Trophoblast cell (in vitro differentiated cells and primary cell): Measurements from ENCODE around the gene TTC32.
A peak's percentile ranks its signal among the peaks of the same experiment; 100 is the strongest.

Source experiments
- DNase-seq, 2 donors: peaks; one replicate each; pipeline ENCODE4 v3.0.0-alpha.2; 2016
- H2AFZ ChIP-seq: 2 replicates; pipeline ENCODE4 v1.6.1; 2013; ENCODE audit warnings: low read length, moderate library complexity, mild to moderate bottlenecking; ENCODE audit not compliant: insufficient read depth, poor library complexity
- H2AK5ac ChIP-seq: 2 replicates; pipeline ENCODE4 v1.6.1; 2013; ENCODE audit warnings: mild to moderate bottlenecking, low read length
- H2BK120ac ChIP-seq: 2 replicates; pipeline ENCODE4 v1.6.1; 2013; ENCODE audit warnings: low read length, mild to moderate bottlenecking, moderate library complexity; ENCODE audit not compliant: insufficient read depth, poor library complexity
- H2BK12ac ChIP-seq: 2 replicates; pipeline ENCODE4 v1.6.1; 2013; ENCODE audit warnings: mild to moderate bottlenecking, low read length, moderate library complexity
- H2BK5ac ChIP-seq: 2 replicates; pipeline ENCODE4 v1.6.1; 2013; ENCODE audit warnings: low read length, low read depth, moderate library complexity, mild to moderate bottlenecking; ENCODE audit not compliant: poor library complexity
- H3K14ac ChIP-seq: 2 replicates; pipeline ENCODE4 v1.6.1; 2013; ENCODE audit warnings: mild to moderate bottlenecking, low read length
- H3K18ac ChIP-seq: 2 replicates; pipeline ENCODE4 v1.6.1; 2013; ENCODE audit warnings: mild to moderate bottlenecking, low read length
- H3K23ac ChIP-seq: 2 replicates; pipeline ENCODE4 v1.6.1; 2013; ENCODE audit warnings: low read length
- H3K27ac ChIP-seq: 2 replicates; pipeline ENCODE4 v1.5.1; 2013; ENCODE audit warnings: low read depth, mild to moderate bottlenecking, inconsistent platforms, low read length, moderate library complexity
- H3K27me3 ChIP-seq: 2 replicates; pipeline ENCODE4 v1.6.1; 2013; ENCODE audit warnings: inconsistent platforms, mild to moderate bottlenecking, low read length, moderate library complexity; ENCODE audit not compliant: insufficient read depth
- H3K36me3 ChIP-seq, 2 experiments: 1 replicate in 1 of 2; 2 replicates in 1 of 2; pipeline ENCODE4 v1.6.1; 2013; ENCODE audit warnings: low read length in 2 of 2, mild to moderate bottlenecking in 2 of 2, moderate library complexity in 1 of 2; ENCODE audit not compliant: insufficient read depth in 2 of 2, control insufficient read depth in 1 of 2
- H3K4ac ChIP-seq: 2 replicates; pipeline ENCODE4 v1.6.1; 2013; ENCODE audit warnings: low read depth, mild to moderate bottlenecking, low read length, moderate library complexity
- H3K4me1 ChIP-seq, 2 experiments: 1 replicate in 1 of 2; 2 replicates in 1 of 2; pipeline ENCODE4 v1.6.1; 2013; ENCODE audit warnings: low read length in 2 of 2, mild to moderate bottlenecking in 2 of 2, moderate library complexity in 1 of 2; ENCODE audit not compliant: insufficient read depth in 2 of 2, control insufficient read depth in 1 of 2
- H3K4me2 ChIP-seq: 2 replicates; pipeline ENCODE4 v1.6.1; 2013; ENCODE audit warnings: inconsistent platforms, mild to moderate bottlenecking, low read length, moderate library complexity
- H3K4me3 ChIP-seq: 2 replicates; pipeline ENCODE4 v1.5.1; 2013; ENCODE audit warnings: mild to moderate bottlenecking, low read depth, low read length, inconsistent platforms
- H3K79me1 ChIP-seq: one replicate; pipeline ENCODE4 v1.6.1; 2013; ENCODE audit warnings: low read length
- H3K79me2 ChIP-seq: 2 replicates; pipeline ENCODE4 v1.6.1; 2013; ENCODE audit warnings: low read length, mild to moderate bottlenecking; ENCODE audit not compliant: control insufficient read depth, insufficient read depth, poor library complexity
- H3K9ac ChIP-seq: 2 replicates; pipeline ENCODE4 v1.6.1; 2013; ENCODE audit warnings: mild to moderate bottlenecking, low read length
- H3K9me3 ChIP-seq: 2 replicates; pipeline ENCODE4 v1.6.1; 2013; ENCODE audit warnings: low read depth, mild to moderate bottlenecking, control low read depth, inconsistent platforms, low read length; ENCODE audit not compliant: insufficient read depth
- H4K12ac ChIP-seq: 2 replicates; pipeline ENCODE4 v1.6.1; 2013; ENCODE audit warnings: low read depth, mild to moderate bottlenecking, low read length, moderate library complexity
- H4K8ac ChIP-seq: 2 replicates; pipeline ENCODE4 v1.6.1; 2013; ENCODE audit warnings: low read depth, mild to moderate bottlenecking, low read length, moderate library complexity
- H4K91ac ChIP-seq: one replicate; pipeline ENCODE4 v1.6.1; 2013; ENCODE audit warnings: low read depth, mild to moderate bottlenecking, low read length, moderate library complexity
- WGBS: extraction: QIAGEN DNeasy Blood & Tissue Kit; methylation state at CpG from one replicate; pipeline ENCODE4 v1.1.7; 2013; ENCODE audit warnings: missing lambda C conversion rate; ENCODE audit not compliant: insufficient read length, insufficient coverage; ENCODE audit errors: extremely low coverage; 5-methylcytosine and 5-hydroxymethylcytosine counted together

The TTC32 gene

GRCh38 chr2:19911808-19912509 is 10.2 kb upstream of the TTC32 start:
- Histone ChIP-seq H3K4ac (no peak overlapping the region), H3K4me3 (no peak overlapping the region), H3K36me3 (peaks cover 0 to 5% of the 10 kb centered on the region in 2 experiments), H3K9me3 (peaks cover 4% of the 10 kb centered on the region), H2BK120ac (no peak overlapping the region), H2BK5ac (no peak overlapping the region), H2BK12ac (no peak overlapping the region), H3K4me2 (no peak overlapping the region), H4K8ac (no peak overlapping the region), H4K91ac (no peak overlapping the region), H3K18ac (no peak overlapping the region), H4K12ac (no peak overlapping the region), H3K4me1 (peaks cover 0 to 3% of the 10 kb centered on the region in 2 experiments), H3K14ac (no peak overlapping the region), H3K23ac (no peak overlapping the region), H3K79me1 (no peaks in the 10 kb centered on the region), H3K9ac (no peak overlapping the region), H3K79me2 (no peaks in the 10 kb centered on the region), H3K27me3 (no peaks in the 10 kb centered on the region), H2AFZ (no peak overlapping the region), H3K27ac (no peak overlapping the region), H2AK5ac (no peak overlapping the region)
- no CpG with 5 or more reads among the region's 9 CpGs for WGBS
- peak; percentile 88 to 90 for DNase-seq

DNA sequence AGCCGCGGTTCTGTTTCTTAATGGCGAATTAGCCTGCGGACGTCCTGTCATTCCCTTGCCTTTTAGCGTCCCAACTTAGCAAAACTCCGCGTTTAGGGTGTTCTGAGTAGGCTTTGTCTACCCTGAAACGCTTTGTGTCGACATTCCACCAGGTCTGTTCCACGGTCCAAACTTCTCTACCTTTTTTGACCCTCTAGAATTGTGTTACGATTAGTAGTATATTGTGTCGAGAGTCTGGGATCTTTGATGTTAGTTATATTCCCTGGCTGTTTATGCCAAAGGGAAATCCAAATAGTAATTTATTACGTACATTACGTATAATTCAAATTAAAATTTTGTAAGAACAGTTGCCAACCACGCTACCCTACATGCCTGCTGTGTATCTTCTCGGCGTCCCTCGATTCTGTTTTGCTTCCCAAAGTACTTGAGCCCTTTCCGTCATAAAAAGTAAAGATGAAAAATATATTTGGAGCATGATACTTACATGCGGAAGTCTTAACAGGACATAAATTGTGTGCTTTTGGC is 495 bp upstream of the TTC32 start:
- peaks cover 10% of the 10 kb centered on the region for H3K79me2 ChIP-seq
- H2BK12ac ChIP-seq = no peak overlapping the region
- peaks cover 4 to 6% of the 10 kb centered on the region in 2 experiments for H3K4me1 ChIP-seq
- H3K4me3 ChIP-seq = peak overlapping the region; percentile 91
- peak overlapping the region; percentile 99 for H2AFZ ChIP-seq
- peak overlapping the region; percentile 98 for H3K14ac ChIP-seq
- peak overlapping the region; percentile 41 for H2BK120ac ChIP-seq
- H3K18ac ChIP-seq = peak overlapping the region; percentile 100
- peak overlapping the region; percentile 56 for H3K4ac ChIP-seq
- H3K79me1 ChIP-seq = peaks cover 11% of the 10 kb centered on the region
- H2AK5ac ChIP-seq = peak overlapping the region; percentile 63
- peak overlapping the region; percentile 93 for H4K12ac ChIP-seq
- WGBS = no CpG with 5 or more reads among the region's 21 CpGs
- peak overlapping the region; percentile 90 for H3K9ac ChIP-seq
- peak overlapping the region; percentile 83 for H3K27ac ChIP-seq
- no peak overlapping the region for H3K23ac ChIP-seq
- no peaks in the 10 kb centered on the region for H3K9me3 ChIP-seq
- H2BK5ac ChIP-seq = peak overlapping the region; percentile 95
- H3K4me2 ChIP-seq = peak overlapping the region; percentile 66
- no peaks in the 10 kb centered on the region for H3K27me3 ChIP-seq
- H4K8ac ChIP-seq = peak overlapping the region; percentile 100
- no peaks in the 10 kb centered on the region for H3K36me3 ChIP-seq
- H4K91ac ChIP-seq = peak overlapping the region; percentile 99
- DNase-seq = no peak

DNA sequence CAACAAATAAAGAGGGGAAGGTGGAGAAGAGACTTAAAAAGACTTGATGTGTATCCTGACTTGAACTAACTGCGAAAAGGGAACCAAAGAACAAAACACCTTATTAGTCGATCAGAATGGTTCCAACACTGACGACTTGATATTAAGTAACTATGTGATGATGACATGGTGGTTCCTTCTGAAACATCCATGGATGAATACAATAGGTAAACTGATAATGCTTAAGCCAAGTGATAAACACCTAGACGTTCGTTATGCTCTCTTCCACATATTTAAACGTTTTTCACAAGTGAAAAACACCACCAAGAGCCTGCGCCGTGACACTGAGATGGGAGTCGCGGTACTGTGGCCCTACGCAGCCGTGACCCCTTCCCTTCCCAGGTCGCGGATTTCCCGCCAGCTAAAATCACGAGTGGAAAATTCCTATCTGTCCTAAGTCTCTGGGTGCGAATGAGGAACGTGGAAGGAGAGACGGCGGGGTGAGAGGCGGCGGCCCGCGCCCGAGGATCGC is 797 bp downstream of the TTC32 start:
- H4K91ac ChIP-seq = peak overlapping the region; percentile 87
- H2AFZ ChIP-seq = peak overlapping the region; percentile 96
- H3K9me3 ChIP-seq = no peaks in the 10 kb centered on the region
- H3K4me1 ChIP-seq = peaks cover 4 to 6% of the 10 kb centered on the region in 2 experiments
- H3K4me2 ChIP-seq = peak overlapping the region; percentile 66
- H4K12ac ChIP-seq = peak overlapping the region; percentile 95
- peak overlapping the region; percentile 77 for H2AK5ac ChIP-seq
- H2BK120ac ChIP-seq = peak overlapping the region; percentile 92
- peak overlapping the region; percentile 91 for H3K4me3 ChIP-seq
- H3K27me3 ChIP-seq = no peaks in the 10 kb centered on the region
- peak overlapping the region; percentile 93 for H3K18ac ChIP-seq
- H3K79me1 ChIP-seq = peaks cover 11% of the 10 kb centered on the region
- H3K36me3 ChIP-seq = no peaks in the 10 kb centered on the region
- no CpG with 5 or more reads among the region's 26 CpGs for WGBS
- H3K4ac ChIP-seq = peak overlapping the region; percentile 52
- H3K14ac ChIP-seq = peak overlapping the region; percentile 98
- peak overlapping the region; percentile 95 for H2BK5ac ChIP-seq
- H3K79me2 ChIP-seq = peaks cover 10% of the 10 kb centered on the region
- peak; percentile 6 to 34 for DNase-seq
- no peak overlapping the region for H3K23ac ChIP-seq
- H2BK12ac ChIP-seq = no peak overlapping the region
- peak overlapping the region; percentile 96 for H3K9ac ChIP-seq
- peak overlapping the region; percentile 100 for H4K8ac ChIP-seq
- H3K27ac ChIP-seq = peak overlapping the region; percentile 26

- no peak overlapping the region for H3K18ac ChIP-seq
- no peak overlapping the region for H3K27ac ChIP-seq
- H3K4me2 ChIP-seq = peak overlapping the region; percentile 66
- no peaks in the 10 kb centered on the region for H3K27me3 ChIP-seq
- no peak overlapping the region for H3K4ac ChIP-seq
- no peak overlapping the region for H2AK5ac ChIP-seq
- WGBS = no CpG with 5 or more reads among the region's 11 CpGs
- H4K12ac ChIP-seq = no peak overlapping the region
- H3K14ac ChIP-seq = no peak overlapping the region
- H2BK12ac ChIP-seq = no peak overlapping the region
- no peak overlapping the region for H2BK120ac ChIP-seq
- H2BK5ac ChIP-seq = no peak overlapping the region
- peaks cover 10% of the 10 kb centered on the region for H3K79me2 ChIP-seq
- no peaks in the 10 kb centered on the region for H3K9me3 ChIP-seq
- DNase-seq = peak in 1 of 2 donors; percentile 10
- no peak overlapping the region for H2AFZ ChIP-seq
- no peak overlapping the region for H4K91ac ChIP-seq
- H3K23ac ChIP-seq = no peak overlapping the region
- no peaks in the 10 kb centered on the region for H3K36me3 ChIP-seq
- no peak overlapping the region for H3K4me3 ChIP-seq
- peaks cover 11% of the 10 kb centered on the region for H3K79me1 ChIP-seq
- peak overlapping the region; percentile 48 for H3K9ac ChIP-seq
- H3K4me1 ChIP-seq = peaks cover 4 to 6% of the 10 kb centered on the region in 2 experiments
- H4K8ac ChIP-seq = no peak overlapping the region
Observed at GRCh38 chr2:19899985-19900930, 1.5 kb downstream of the TTC32 start.
